CD8-positive, alpha-beta memory T cell (primary cell): Measurements from ENCODE around the gene KATNAL2. TPM values are rescaled to one million over a fixed set of nuclear protein-coding genes. Genes with fewer than 3 reads are reported as not detected.
"Not testable (repeated sequence)": the region's sequence is repeated elsewhere in the genome, so short reads cannot be mapped to it uniquely, and the experiment has no call there.

Experiments
- CTCF ChIA-PET: fragments of 350-600 bp; sonication (Branson Sonifier 250); formaldehyde crosslinking; loops from one replicate; lab custom pipeline; 2021; ENCODE audit warnings: antibody characterized with exemption; lab: Charles Lee
- POLR2A ChIA-PET: fragments of 350-600 bp; sonication (Branson Sonifier 250); formaldehyde crosslinking; loops from one replicate; lab custom pipeline; 2021; ENCODE audit warnings: antibody characterized with exemption; lab: Charles Lee
- DNase-seq, 5 donors: peaks; one replicate each; pipeline versions ENCODE4 v3.0.0 to v3.0.0-alpha.2; 2020 to 2022; ENCODE audit warnings: mixed read lengths in 1 of 5
- H3K27ac ChIP-seq: one replicate; pipeline ENCODE4 v1.7.0; 2013; ENCODE audit warnings: low read depth, mild to moderate bottlenecking, low read length, moderate library complexity
- H3K27me3 ChIP-seq: 2 replicates; pipeline ENCODE4 v1.7.0; 2013; ENCODE audit warnings: low read length, mild to moderate bottlenecking; ENCODE audit not compliant: insufficient read depth, poor library complexity, severe bottlenecking
- H3K36me3 ChIP-seq: 2 replicates; pipeline ENCODE4 v1.7.0; 2013; ENCODE audit warnings: mild to moderate bottlenecking, low read length, moderate library complexity; ENCODE audit not compliant: insufficient read depth
- H3K4me1 ChIP-seq: 2 replicates; pipeline ENCODE4 v1.7.0; 2013; ENCODE audit warnings: mild to moderate bottlenecking, low read length, moderate library complexity; ENCODE audit not compliant: insufficient read depth
- H3K4me3 ChIP-seq: 2 replicates; pipeline ENCODE4 v1.7.0; 2013; ENCODE audit warnings: mild to moderate bottlenecking, low read length
- H3K9me3 ChIP-seq: 2 replicates; pipeline ENCODE4 v1.7.0; 2013; ENCODE audit warnings: mild to moderate bottlenecking, low read length
- H3K27ac Mint-ChIP-seq, 8 donors: one replicate each; pipeline ENCODE4 v1.8.0; 2020 to 2021; ENCODE audit warnings: mixed read lengths in 8 of 8, mild to moderate bottlenecking in 6 of 8, inconsistent platforms in 3 of 8, moderate library complexity in 3 of 8
- H3K27me3 Mint-ChIP-seq, 2 donors: one replicate each; pipeline ENCODE4 v1.8.0; 2020 to 2021; ENCODE audit warnings: mixed read lengths in 2 of 2, mild to moderate bottlenecking in 1 of 2, moderate library complexity in 1 of 2
- H3K36me3 Mint-ChIP-seq, 3 donors: one replicate each; pipeline ENCODE4 v1.8.0; 2020 to 2021; ENCODE audit warnings: mixed read lengths in 3 of 3, inconsistent platforms in 1 of 3, mild to moderate bottlenecking in 1 of 3
- H3K4me1 Mint-ChIP-seq, 3 donors: one replicate each; pipeline ENCODE4 v1.8.0; 2020 to 2021; ENCODE audit warnings: mixed read lengths in 3 of 3, inconsistent platforms in 1 of 3, mild to moderate bottlenecking in 1 of 3
- H3K4me3 Mint-ChIP-seq, 7 donors: one replicate each; pipeline ENCODE4 v1.8.0; 2020 to 2021; ENCODE audit warnings: mixed read lengths in 7 of 7, mild to moderate bottlenecking in 6 of 7, moderate library complexity in 4 of 7, inconsistent platforms in 2 of 7
- H3K9me3 Mint-ChIP-seq, 5 donors: one replicate each; pipeline ENCODE4 v1.8.0; 2020 to 2022; ENCODE audit warnings: mixed read lengths in 5 of 5, mild to moderate bottlenecking in 3 of 5, moderate library complexity in 2 of 5, inconsistent platforms in 1 of 5
- polyA plus RNA-seq: library from polyadenylated mRNA; unstranded; fragments of 300-500 nt; fragmentation: Illumina TruSeq; gene quantifications from one replicate; pipeline ENCODE4 v1.2.3, GENCODE V29; 2021
- total RNA-seq, 2 experiments: library from RNA; stranded (reverse); gene quantifications; one replicate each; pipeline ENCODE4 v1.2.3, GENCODE V29; 2021

Gene KATNAL2
- total and polyA plus RNA-seq, 3 experiments from 2014 or later: 0.54 to 0.98 (median 0.82) TPM

- H3K4me3 ChIP-seq, H3K36me3 Mint-ChIP-seq, POLR2A ChIA-PET, CTCF ChIA-PET, H3K4me1 ChIP-seq, H3K4me1 Mint-ChIP-seq, H3K27ac Mint-ChIP-seq, H3K9me3 ChIP-seq, H3K27ac ChIP-seq, H3K36me3 ChIP-seq, DNase-seq, H3K27me3 ChIP-seq, H3K4me3 Mint-ChIP-seq, H3K27me3 Mint-ChIP-seq: not testable (repeated sequence)
- H3K9me3 Mint-ChIP-seq: peaks cover 0 to 26% (median 8%) of the 10 kb centered on the region in 5 donors
Measured at GRCh38 chr18:47030887-47031286, 113.5 kb downstream of the KATNAL2 start.

DNA sequence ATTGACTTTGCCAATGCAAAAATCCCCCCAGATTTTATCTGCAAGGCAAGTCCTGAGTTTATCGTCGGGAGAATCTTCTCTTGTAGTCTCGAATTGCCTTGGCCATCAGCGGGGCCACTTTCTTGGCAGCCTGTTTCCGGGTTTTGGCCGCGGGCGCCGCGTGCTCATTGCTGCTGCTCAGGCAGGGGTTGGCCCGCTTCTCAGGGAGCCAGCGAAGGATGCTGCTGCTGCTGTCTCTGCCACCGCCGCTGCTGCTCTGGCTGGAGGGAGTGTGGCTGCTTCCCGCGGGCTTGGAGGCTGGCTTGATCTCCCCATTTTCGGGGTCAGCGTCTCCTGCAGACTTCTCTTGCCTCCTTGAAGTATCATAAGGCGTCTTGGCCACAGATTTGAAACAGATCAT is 115.5 kb downstream of the KATNAL2 start:
- Histone ChIP-seq H3K4me1 (no peaks in the 10 kb centered on the region), H3K27me3 (no peaks in the 10 kb centered on the region), H3K4me3 (no peak overlapping the region), H3K27ac (no peak overlapping the region), H3K36me3 (no peaks in the 10 kb centered on the region), H3K9me3 (no peaks in the 10 kb centered on the region)
- no peak overlapping the region for H3K4me3 Mint-ChIP-seq
- H3K27me3 Mint-ChIP-seq: peaks cover 0 to 6% of the 10 kb centered on the region in 2 donors
- ChIA-PET CTCF (no interaction called here), POLR2A (no interaction called here)
- H3K4me1 Mint-ChIP-seq: no peaks in the 10 kb centered on the region
- H3K27ac Mint-ChIP-seq: no peak overlapping the region
- peaks cover 0 to 26% (median 8%) of the 10 kb centered on the region in 5 donors for H3K9me3 Mint-ChIP-seq
- no peak for DNase-seq
- peaks cover 0 to 9% (median 0%) of the 10 kb centered on the region in 3 donors for H3K36me3 Mint-ChIP-seq

- H3K4me3 ChIP-seq, DNase-seq, H3K36me3 Mint-ChIP-seq, H3K27me3 ChIP-seq, H3K27ac ChIP-seq, H3K4me1 Mint-ChIP-seq, H3K4me1 ChIP-seq, CTCF ChIA-PET, H3K36me3 ChIP-seq, H3K27ac Mint-ChIP-seq, H3K9me3 ChIP-seq, POLR2A ChIA-PET, H3K4me3 Mint-ChIP-seq: not testable (repeated sequence)
- peaks cover 10 to 12% of the 10 kb centered on the region in 2 donors for H3K27me3 Mint-ChIP-seq
- H3K9me3 Mint-ChIP-seq: peaks cover 0 to 26% (median 8%) of the 10 kb centered on the region in 5 donors
Measured at GRCh38 chr18:47034591-47034990, 117.2 kb downstream of the KATNAL2 start.

- Mint-ChIP-seq H3K36me3 (peaks cover 0 to 9% (median 0%) of the 10 kb centered on the region in 3 donors), H3K4me3 (no peak within 1 kb of the TSS)
Measured at GRCh38 chr18:47035156-47035671, 117.8 kb downstream of the KATNAL2 start, which contains the start of gene ELOA2. Gene ELOA2, minus strand, starts transcription at chr18:47035621. Its CDS starts 357 bp downstream, at chr18:47035264.

DNA sequence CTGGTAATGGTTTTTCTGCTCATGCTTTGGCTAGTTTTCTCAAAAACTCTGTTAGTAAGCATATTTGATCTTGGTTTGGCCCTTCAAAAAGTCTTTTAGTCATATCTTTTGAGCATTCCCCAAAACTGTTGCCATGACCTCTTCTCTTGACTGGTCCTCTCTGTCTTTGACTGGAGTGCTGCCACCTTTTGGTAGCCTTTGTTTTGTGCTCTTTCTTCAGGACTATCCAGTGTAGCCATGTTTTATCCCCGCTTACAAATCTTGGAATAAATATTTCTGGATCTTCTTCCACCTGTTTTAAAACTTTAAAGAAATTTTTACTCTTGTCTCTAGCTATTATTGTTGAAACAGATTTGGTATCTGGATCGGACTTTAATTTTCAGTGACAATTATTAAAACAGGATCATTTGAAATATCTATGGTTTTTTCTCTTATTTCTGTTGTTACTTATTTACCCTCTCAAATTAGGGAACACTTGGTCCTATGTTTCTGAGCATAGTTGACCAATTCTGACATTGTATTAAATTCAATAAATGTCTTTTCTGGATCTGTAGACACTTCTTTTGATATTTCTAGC is 119.0 kb downstream of the KATNAL2 start:
- CTCF ChIA-PET: no interaction called here
- POLR2A ChIA-PET: no interaction called here

More at GRCh38 chr18:47035156-47035671, 117.8 kb downstream of the KATNAL2 start, which contains the start of gene ELOA2:
- no peak for DNase-seq
- H3K36me3 ChIP-seq: no peaks in the 10 kb centered on the region
- peaks cover 14 to 15% of the 10 kb centered on the region in 2 donors for H3K27me3 Mint-ChIP-seq
- H3K4me1 ChIP-seq: no peaks in the 10 kb centered on the region
- H3K4me1 Mint-ChIP-seq: no peaks in the 10 kb centered on the region
- H3K27ac ChIP-seq: no peak within 1 kb of the TSS
- no peaks in the 10 kb centered on the region for H3K27me3 ChIP-seq
- POLR2A ChIA-PET: no interaction called here
- H3K4me3 ChIP-seq: no peak within 1 kb of the TSS
- H3K9me3 Mint-ChIP-seq: peaks cover 0 to 26% (median 8%) of the 10 kb centered on the region in 5 donors
- CTCF ChIA-PET: no interaction called here
- no peaks in the 10 kb centered on the region for H3K9me3 ChIP-seq
- H3K27ac Mint-ChIP-seq: no peak within 1 kb of the TSS

DNA sequence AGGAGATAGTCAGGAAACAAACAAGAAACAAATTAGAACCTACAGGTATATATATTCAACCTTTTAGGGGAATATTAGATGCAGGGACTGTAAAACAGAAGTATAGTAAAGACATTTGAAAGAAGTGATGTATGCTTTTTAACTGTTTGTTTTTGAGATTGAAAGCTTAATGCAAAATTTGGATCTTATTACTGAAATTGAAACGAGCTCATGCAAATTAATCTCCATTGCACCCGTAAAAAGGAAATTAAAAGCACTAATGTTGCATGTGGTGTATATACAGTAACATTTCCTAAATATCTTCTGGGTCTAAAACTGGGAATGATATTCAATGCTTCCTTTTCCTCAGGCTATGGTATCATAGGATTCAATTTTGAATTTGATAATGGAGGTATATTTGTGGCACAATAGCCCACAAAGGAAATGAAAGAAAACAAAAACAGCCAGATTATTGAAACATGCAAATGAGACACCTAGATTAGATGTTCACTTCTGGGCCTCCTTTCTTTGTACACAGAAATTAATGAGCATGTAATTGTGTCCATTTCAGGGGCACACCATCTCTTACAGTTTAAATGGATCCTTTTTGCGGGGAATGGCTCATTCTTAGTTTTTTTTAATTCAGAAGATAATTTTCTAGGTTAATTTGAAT is 119.7 kb downstream of the KATNAL2 start:
- H3K9me3 Mint-ChIP-seq: peaks cover 0 to 16% (median 3%) of the 10 kb centered on the region in 5 donors
- Histone ChIP-seq H3K36me3 (no peaks in the 10 kb centered on the region), H3K9me3 (no peaks in the 10 kb centered on the region), H3K27me3 (no peaks in the 10 kb centered on the region), H3K27ac (no peak overlapping the region), H3K4me3 (no peak overlapping the region), H3K4me1 (no peaks in the 10 kb centered on the region)
- POLR2A ChIA-PET: no interaction called here
- CTCF ChIA-PET: no interaction called here
- no peak for DNase-seq
- no peak overlapping the region for H3K4me3 Mint-ChIP-seq
- H3K4me1 Mint-ChIP-seq: no peaks in the 10 kb centered on the region
- H3K27me3 Mint-ChIP-seq: peaks cover 18 to 21% of the 10 kb centered on the region in 2 donors
- no peak overlapping the region for H3K27ac Mint-ChIP-seq
- peaks cover 0 to 4% (median 0%) of the 10 kb centered on the region in 3 donors for H3K36me3 Mint-ChIP-seq

More for the DNA sequence above, 119.0 kb downstream of the KATNAL2 start:
- no peak for DNase-seq
- H3K27me3 ChIP-seq: no peaks in the 10 kb centered on the region
- no peaks in the 10 kb centered on the region for H3K4me1 ChIP-seq
- no peak overlapping the region for H3K27ac Mint-ChIP-seq
- H3K27me3 Mint-ChIP-seq: peaks cover 18 to 20% of the 10 kb centered on the region in 2 donors
- no peaks in the 10 kb centered on the region for H3K36me3 ChIP-seq
- H3K9me3 Mint-ChIP-seq: peaks cover 0 to 23% (median 8%) of the 10 kb centered on the region in 5 donors
- no peak overlapping the region for H3K4me3 Mint-ChIP-seq
- H3K36me3 Mint-ChIP-seq: peaks cover 0 to 9% (median 0%) of the 10 kb centered on the region in 3 donors
- no peak overlapping the region for H3K27ac ChIP-seq
- H3K4me1 Mint-ChIP-seq: no peaks in the 10 kb centered on the region
- no peak overlapping the region for H3K4me3 ChIP-seq
- no peaks in the 10 kb centered on the region for H3K9me3 ChIP-seq

GRCh38 chr18:47040982-47041381 is 123.6 kb downstream of the KATNAL2 start:
- no peak overlapping the region for H3K4me3 Mint-ChIP-seq
- no peak overlapping the region for H3K4me3 ChIP-seq
- H3K9me3 Mint-ChIP-seq: no peaks in the 10 kb centered on the region
- peaks cover 0 to 4% (median 0%) of the 10 kb centered on the region in 3 donors for H3K36me3 Mint-ChIP-seq
- no peaks in the 10 kb centered on the region for H3K4me1 Mint-ChIP-seq
- DNase-seq: no peak
- H3K9me3 ChIP-seq: no peaks in the 10 kb centered on the region
- no peaks in the 10 kb centered on the region for H3K27me3 ChIP-seq
- peak overlapping the region in 1 of 8 donors; percentile 87 for H3K27ac Mint-ChIP-seq
- no peaks in the 10 kb centered on the region for H3K4me1 ChIP-seq
- H3K27ac ChIP-seq: no peak overlapping the region
- H3K27me3 Mint-ChIP-seq: peaks cover 16 to 27% of the 10 kb centered on the region in 2 donors
- no peaks in the 10 kb centered on the region for H3K36me3 ChIP-seq
- ChIA-PET POLR2A (no interaction called here), CTCF (no interaction called here)

GRCh38 chr18:47050468-47050867 is 133.1 kb downstream of the KATNAL2 start:
- ChIA-PET CTCF (interaction anchor here (1.1 to 1.6 kb wide), 3 partner anchors 18 to 698 kb away, joined by 3 to 5 read pairs (median 4); no protein-coding TSS in a partner anchor), POLR2A (no interaction called here)
- no peaks in the 10 kb centered on the region for H3K36me3 ChIP-seq
- no peaks in the 10 kb centered on the region for H3K27me3 ChIP-seq
- Mint-ChIP-seq H3K27ac (no peak overlapping the region), H3K4me3 (no peak overlapping the region), H3K36me3 (no peaks in the 10 kb centered on the region), H3K4me1 (no peaks in the 10 kb centered on the region), H3K9me3 (no peaks in the 10 kb centered on the region), H3K27me3 (peaks cover 0 to 4% of the 10 kb centered on the region in 2 donors)
- no peak overlapping the region for H3K27ac ChIP-seq
- H3K9me3 ChIP-seq: no peaks in the 10 kb centered on the region
- no peaks in the 10 kb centered on the region for H3K4me1 ChIP-seq
- H3K4me3 ChIP-seq: no peak overlapping the region
- peak in 1 of 5 donors; percentile 3 for DNase-seq
